HEK293 (cell line): ENCODE measurements around the gene TLNRD1.

Experiments used
- AEBP2 ChIP-seq: fragments of 450-650 bp; formaldehyde crosslinking; IDR thresholded peaks from 2 replicates; pipeline ENCODE4 v1.5.1; 2016; ENCODE audit warnings: missing biosample characterization, missing genetic modification characterization, borderline replicate concordance
- ATF2 ChIP-seq: fragments of 450-650 bp; formaldehyde crosslinking; IDR thresholded peaks from 2 replicates; pipeline ENCODE4 v1.5.1; 2016; ENCODE audit warnings: missing biosample characterization, missing genetic modification characterization, low read depth
- FEZF1 ChIP-seq: fragments of 450-650 bp; formaldehyde crosslinking; IDR thresholded peaks from 2 replicates; pipeline ENCODE4 v1.5.1; 2016; ENCODE audit warnings: missing biosample characterization, missing genetic modification characterization
- HOXA7 ChIP-seq: sonication (generic); formaldehyde crosslinking; IDR thresholded peaks from 2 replicates; pipeline ENCODE4 v1.8.1; 2022; ENCODE audit warnings: missing genetic modification reagents, borderline replicate concordance
- HOXC10 ChIP-seq: sonication (generic); formaldehyde crosslinking; IDR thresholded peaks from 2 replicates; pipeline ENCODE4 v1.8.1; 2023; ENCODE audit warnings: mild to moderate bottlenecking, missing genetic modification reagents
- MEIS1 ChIP-seq: sonication (generic); formaldehyde crosslinking; IDR thresholded peaks from 2 replicates; pipeline ENCODE4 v1.8.1; 2022; ENCODE audit warnings: missing genetic modification reagents, mild to moderate bottlenecking, borderline replicate concordance
- SP7 ChIP-seq: fragments of 450-650 bp; formaldehyde crosslinking; IDR thresholded peaks from 2 replicates; pipeline ENCODE4 v1.5.1; 2016; ENCODE audit warnings: missing biosample characterization, missing genetic modification characterization
- ZEB2 ChIP-seq: fragments of 450-650 bp; formaldehyde crosslinking; IDR thresholded peaks from 2 replicates; pipeline ENCODE4 v1.5.1; 2016; ENCODE audit warnings: missing biosample characterization, missing genetic modification characterization
- ZFP3 ChIP-seq: fragments of 450-650 bp; formaldehyde crosslinking; IDR thresholded peaks from 2 replicates; pipeline ENCODE4 v1.5.1; 2016; ENCODE audit warnings: low read depth, missing biosample characterization, missing genetic modification characterization
- ZNF133 ChIP-seq: fragments of 450-650 bp; formaldehyde crosslinking; IDR thresholded peaks from 2 replicates; pipeline ENCODE4 v1.5.1; 2016; ENCODE audit warnings: missing biosample characterization, missing genetic modification characterization
- ZNF155 ChIP-seq: fragments of 450-650 bp; formaldehyde crosslinking; IDR thresholded peaks from 2 replicates; pipeline ENCODE4 v1.5.1; 2016; ENCODE audit warnings: missing biosample characterization, missing genetic modification characterization
- ZNF18 ChIP-seq: fragments of 450-650 bp; formaldehyde crosslinking; IDR thresholded peaks from 2 replicates; pipeline ENCODE4 v1.5.1; 2016; ENCODE audit warnings: missing biosample characterization, missing genetic modification characterization
- ZNF19 ChIP-seq: fragments of 450-650 bp; formaldehyde crosslinking; IDR thresholded peaks from 2 replicates; pipeline ENCODE4; 2016; ENCODE audit warnings: missing biosample characterization, missing genetic modification characterization, low read depth
- ZNF292 ChIP-seq: fragments of 450-650 bp; formaldehyde crosslinking; IDR thresholded peaks from 2 replicates; pipeline ENCODE4 v1.5.1; 2016; ENCODE audit warnings: low read depth, missing biosample characterization, missing genetic modification characterization, borderline replicate concordance
- ZNF311 ChIP-seq: fragments of 450-650 bp; formaldehyde crosslinking; IDR thresholded peaks from 2 replicates; pipeline ENCODE4 v1.5.1; 2017; ENCODE audit warnings: missing biosample characterization, missing genetic modification characterization, borderline replicate concordance
- ZNF37A ChIP-seq: fragments of 450-650 bp; IDR thresholded peaks from 2 replicates; pipeline ENCODE4 v1.5.1; 2018; ENCODE audit warnings: missing biosample characterization, missing genetic modification characterization
- ZNF426 ChIP-seq: fragments of 450-650 bp; formaldehyde crosslinking; IDR thresholded peaks from 2 replicates; pipeline ENCODE4 v1.5.1; 2017; ENCODE audit warnings: missing biosample characterization, missing genetic modification characterization, mild to moderate bottlenecking, inconsistent platforms, moderate library complexity
- ZNF433 ChIP-seq: fragments of 450-650 bp; formaldehyde crosslinking; IDR thresholded peaks from 2 replicates; pipeline ENCODE4 v1.5.1; 2016; ENCODE audit warnings: missing biosample characterization, missing genetic modification characterization, low read depth
- ZNF510 ChIP-seq: fragments of 450-650 bp; formaldehyde crosslinking; IDR thresholded peaks from 2 replicates; pipeline ENCODE4 v1.5.1; 2018; ENCODE audit warnings: mild to moderate bottlenecking, missing genetic modification characterization, missing biosample characterization; ENCODE audit not compliant: insufficient replicate concordance
- ZNF555 ChIP-seq: fragments of 450-650 bp; formaldehyde crosslinking; conservative IDR thresholded peaks from 2 replicates; pipeline ENCODE4 v1.5.1; 2017; ENCODE audit warnings: missing biosample characterization, mild to moderate bottlenecking, missing genetic modification characterization, inconsistent platforms
- ZNF600 ChIP-seq: fragments of 450-650 bp; formaldehyde crosslinking; IDR thresholded peaks from 2 replicates; pipeline ENCODE4 v1.5.1; 2016; ENCODE audit warnings: missing biosample characterization, missing genetic modification characterization
- ZNF654 ChIP-seq: fragments of 450-650 bp; formaldehyde crosslinking; IDR thresholded peaks from 2 replicates; pipeline ENCODE4 v1.5.1; 2016; ENCODE audit warnings: low read depth, missing biosample characterization, missing genetic modification characterization
- ZNF747 ChIP-seq: fragments of 450-650 bp; formaldehyde crosslinking; IDR thresholded peaks from 2 replicates; pipeline ENCODE4 v1.5.1; 2016; ENCODE audit warnings: missing biosample characterization, missing genetic modification characterization
- ZNF768 ChIP-seq: fragments of 450-650 bp; formaldehyde crosslinking; IDR thresholded peaks from 2 replicates; pipeline ENCODE4 v1.5.1; 2018; ENCODE audit warnings: missing biosample characterization, mild to moderate bottlenecking, missing genetic modification characterization
- ZNF791 ChIP-seq: fragments of 450-650 bp; formaldehyde crosslinking; IDR thresholded peaks from 2 replicates; pipeline ENCODE4 v1.5.1; 2016; ENCODE audit warnings: missing biosample characterization, missing genetic modification characterization
- ZNF837 ChIP-seq: fragments of 450-650 bp; formaldehyde crosslinking; IDR thresholded peaks from 2 replicates; pipeline ENCODE4 v1.5.1; 2016; ENCODE audit warnings: missing biosample characterization, missing genetic modification characterization
- TF ChIP-seq, protein P1 (sequence below): fragments of 450-650 bp; formaldehyde crosslinking; IDR thresholded peaks from 2 replicates; pipeline ENCODE4 v1.5.1; 2016; ENCODE audit warnings: missing biosample characterization, missing genetic modification characterization
- TF ChIP-seq, protein P2 (sequence below): fragments of 450-650 bp; formaldehyde crosslinking; IDR thresholded peaks from 2 replicates; pipeline ENCODE4 v1.5.1; 2016; ENCODE audit warnings: missing biosample characterization, missing genetic modification characterization
- TF ChIP-seq, protein P3 (sequence below): fragments of 450-650 bp; formaldehyde crosslinking; IDR thresholded peaks from 2 replicates; pipeline ENCODE4 v1.5.1; 2017; ENCODE audit warnings: missing biosample characterization, missing genetic modification characterization

Gene TLNRD1

DNA sequence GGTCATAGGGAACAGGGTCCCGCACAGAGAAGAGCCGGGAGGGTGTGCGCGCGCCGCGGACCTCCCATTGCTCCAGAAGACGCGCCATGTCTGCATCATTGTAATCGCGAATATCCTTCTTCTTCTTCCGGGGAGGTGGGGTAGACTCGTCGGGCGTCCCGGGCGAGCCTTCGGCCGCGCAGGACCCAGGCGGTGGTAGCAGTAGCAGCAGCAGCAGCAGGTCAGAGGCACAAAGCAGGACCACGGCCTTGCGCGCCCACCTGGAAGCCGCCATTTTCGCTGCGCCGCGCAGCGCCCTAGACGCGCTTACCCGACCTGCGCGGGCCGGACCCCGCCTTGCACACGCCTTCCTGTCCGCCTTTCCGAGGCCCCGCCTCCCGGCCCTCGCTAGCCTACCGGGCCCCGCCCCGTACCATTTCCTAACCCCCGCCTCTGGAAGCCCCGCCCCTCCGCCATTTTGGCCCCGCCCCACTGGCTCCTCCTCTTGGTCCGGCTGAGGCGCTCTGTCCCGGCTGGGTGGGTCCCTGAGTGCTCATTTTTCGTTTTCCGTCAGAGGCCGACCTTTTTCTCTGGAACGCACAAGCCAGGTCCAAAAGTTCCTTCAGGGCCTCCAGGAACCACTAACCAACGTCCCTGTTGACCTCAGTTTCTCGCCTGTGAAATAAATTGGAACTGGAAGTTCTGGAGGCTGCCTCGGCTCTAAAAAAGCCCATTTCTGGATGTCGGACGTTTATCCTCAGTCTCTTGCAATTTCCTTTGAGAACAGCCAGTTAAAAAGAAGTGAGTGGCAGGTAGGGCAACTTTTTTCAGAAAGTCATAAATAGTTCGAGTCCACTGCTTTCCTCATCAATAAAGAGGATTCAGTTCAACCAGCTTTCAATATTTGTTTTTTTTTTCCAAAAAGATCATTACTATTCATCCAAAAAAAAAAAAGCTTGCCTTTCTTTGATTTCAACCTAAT, 10.9 kb upstream of the TLNRD1 start, which contains the start of gene MESD (continued):
- TF ChIP-seq, protein P1, sequence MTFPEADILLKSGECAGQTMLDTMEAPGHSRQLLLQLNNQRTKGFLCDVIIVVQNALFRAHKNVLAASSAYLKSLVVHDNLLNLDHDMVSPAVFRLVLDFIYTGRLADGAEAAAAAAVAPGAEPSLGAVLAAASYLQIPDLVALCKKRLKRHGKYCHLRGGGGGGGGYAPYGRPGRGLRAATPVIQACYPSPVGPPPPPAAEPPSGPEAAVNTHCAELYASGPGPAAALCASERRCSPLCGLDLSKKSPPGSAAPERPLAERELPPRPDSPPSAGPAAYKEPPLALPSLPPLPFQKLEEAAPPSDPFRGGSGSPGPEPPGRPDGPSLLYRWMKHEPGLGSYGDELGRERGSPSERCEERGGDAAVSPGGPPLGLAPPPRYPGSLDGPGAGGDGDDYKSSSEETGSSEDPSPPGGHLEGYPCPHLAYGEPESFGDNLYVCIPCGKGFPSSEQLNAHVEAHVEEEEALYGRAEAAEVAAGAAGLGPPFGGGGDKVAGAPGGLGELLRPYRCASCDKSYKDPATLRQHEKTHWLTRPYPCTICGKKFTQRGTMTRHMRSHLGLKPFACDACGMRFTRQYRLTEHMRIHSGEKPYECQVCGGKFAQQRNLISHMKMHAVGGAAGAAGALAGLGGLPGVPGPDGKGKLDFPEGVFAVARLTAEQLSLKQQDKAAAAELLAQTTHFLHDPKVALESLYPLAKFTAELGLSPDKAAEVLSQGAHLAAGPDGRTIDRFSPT = no peak
- TF ChIP-seq ZNF747 (tag by site-specific recombination) (no peak), HOXA7 (CRISPR knock-in tag) (no peak), ZNF18 (tag by site-specific recombination) (0 out of 2 replicates have a peak, but pooled peaks have one; percentile 41), ZNF433 (no peak), ZNF837 (tag by site-specific recombination) (no peak), ZNF791 (no peak), FEZF1 (tag by site-specific recombination) (peak; percentile 21; the same call in 1 of the 2 replicates), ZNF311 (tag by site-specific recombination) (no peak), ZNF155 (tag by site-specific recombination) (no peak), ZNF19 (no peak), ZNF292 (tag by site-specific recombination) (no peak), AEBP2 (tag by site-specific recombination) (no peak), ZFP3 (tag by site-specific recombination) (no peak), MEIS1 (CRISPR knock-in tag) (no peak), ZNF768 (no peak), SP7 (tag by site-specific recombination) (peak; percentile 71; the same call in 1 of the 2 replicates), ZNF600 (peak; percentile 49), ZNF654 (tag by site-specific recombination) (no peak), ZEB2 (tag by site-specific recombination) (peak; percentile 60; the same call in 1 of the 2 replicates), ZNF133 (tag by site-specific recombination) (no peak), ZNF510 (tag by site-specific recombination) (no peak), ZNF555 (no peak), HOXC10 (no peak), ZNF37A (no peak), ZNF426 (no peak), ATF2 (tag by site-specific recombination) (no peak)
- TF ChIP-seq, protein P2, sequence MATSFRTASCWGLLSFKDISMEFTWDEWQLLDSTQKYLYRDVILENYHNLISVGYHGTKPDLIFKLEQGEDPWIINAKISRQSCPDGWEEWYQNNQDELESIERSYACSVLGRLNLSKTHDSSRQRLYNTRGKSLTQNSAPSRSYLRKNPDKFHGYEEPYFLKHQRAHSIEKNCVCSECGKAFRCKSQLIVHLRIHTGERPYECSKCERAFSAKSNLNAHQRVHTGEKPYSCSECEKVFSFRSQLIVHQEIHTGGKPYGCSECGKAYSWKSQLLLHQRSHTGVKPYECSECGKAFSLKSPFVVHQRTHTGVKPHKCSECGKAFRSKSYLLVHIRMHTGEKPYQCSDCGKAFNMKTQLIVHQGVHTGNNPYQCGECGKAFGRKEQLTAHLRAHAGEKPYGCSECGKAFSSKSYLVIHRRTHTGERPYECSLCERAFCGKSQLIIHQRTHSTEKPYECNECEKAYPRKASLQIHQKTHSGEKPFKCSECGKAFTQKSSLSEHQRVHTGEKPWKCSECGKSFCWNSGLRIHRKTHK = no peak
- TF ChIP-seq, protein P3, sequence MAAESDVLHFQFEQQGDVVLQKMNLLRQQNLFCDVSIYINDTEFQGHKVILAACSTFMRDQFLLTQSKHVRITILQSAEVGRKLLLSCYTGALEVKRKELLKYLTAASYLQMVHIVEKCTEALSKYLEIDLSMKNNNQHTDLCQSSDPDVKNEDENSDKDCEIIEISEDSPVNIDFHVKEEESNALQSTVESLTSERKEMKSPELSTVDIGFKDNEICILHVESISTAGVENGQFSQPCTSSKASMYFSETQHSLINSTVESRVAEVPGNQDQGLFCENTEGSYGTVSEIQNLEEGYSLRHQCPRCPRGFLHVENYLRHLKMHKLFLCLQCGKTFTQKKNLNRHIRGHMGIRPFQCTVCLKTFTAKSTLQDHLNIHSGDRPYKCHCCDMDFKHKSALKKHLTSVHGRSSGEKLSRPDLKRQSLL = no peak
